Psoas muscle (tissue), 8 donors: ENCODE data around the gene DNMT1. TPM values are rescaled to one million over a fixed set of nuclear protein-coding genes. Genes with fewer than 3 reads are reported as not detected.

Source experiments
- ATAC-seq, 4 donors: fragments of 200-7000 bp; cut with Tn5 transposase; one replicate each; pipeline ENCODE4 v1.9.1; 2020; ENCODE audit warnings: moderate library complexity in 3 of 4, mild to moderate bottlenecking in 2 of 4
- DNase-seq, 2 donors: peaks; one replicate each; pipeline ENCODE4 v3.0.0-alpha.2; 2020
- H3K27ac ChIP-seq: fragments of 200-600 bp; one replicate; pipeline ENCODE4 v1.8.0; 2022
- H3K27me3 ChIP-seq, 3 donors: fragments of 200-600 bp in 1 of 3; one replicate each; pipeline versions ENCODE4 v1.6.1 to v1.8.0; 2013 to 2022; ENCODE audit warnings: low read length in 2 of 3, mild to moderate bottlenecking in 2 of 3, moderate library complexity in 1 of 3; ENCODE audit not compliant: insufficient read depth in 3 of 3
- H3K36me3 ChIP-seq, 2 donors: fragments of 200-600 bp in 1 of 2; one replicate each; pipeline versions ENCODE4 v1.6.1 to v1.8.0; 2013 to 2022; ENCODE audit warnings: low read depth in 1 of 2, mild to moderate bottlenecking in 1 of 2, moderate library complexity in 1 of 2; ENCODE audit not compliant: insufficient read depth in 1 of 2
- H3K4me1 ChIP-seq: fragments of 200-600 bp; one replicate; pipeline ENCODE4 v1.8.0; 2022
- H3K4me3 ChIP-seq: fragments of 200-600 bp; one replicate; pipeline ENCODE4 v1.8.0; 2022; ENCODE audit warnings: mild to moderate bottlenecking
- H3K9me3 ChIP-seq: fragments of 200-600 bp; one replicate; pipeline ENCODE4 v1.8.0; 2022
- WGBS, 3 donors: extraction: QIAGEN DNeasy Blood & Tissue Kit; methylation state at CpG; one replicate each; pipeline versions ENCODE4 v1.1.6 to v1.1.7; 2013; 5-methylcytosine and 5-hydroxymethylcytosine counted together
- intact Hi-C, 2 donors: fragments of 100-400 bp; cut with DNase I; formaldehyde crosslinking; loops; one replicate each; pipeline versions ENCODE4 v1.11.0 to v1.14.2; 2022
- polyA plus RNA-seq, 3 donors: library from polyadenylated mRNA; stranded (reverse); fragments of 200-250 nt; gene quantifications; one replicate each; pipeline ENCODE4 v1.2.3, GENCODE V29; 2013
- total RNA-seq, 4 donors: library from RNA; stranded (reverse); fragmentation: NEBNext Ultra II Directional in 2 of 4; extraction: Animal tissue kit (Norgen Biotek cat#: 25700) in 2 of 4; gene quantifications; one replicate each; pipeline versions ENCODE4 v1.2.1 to v1.2.4, GENCODE V29; 2021 to 2023
- TF ChIP-seq, protein P1 (sequence below): fragments of 200-600 bp; IDR thresholded peaks from one replicate; pipeline ENCODE4 v1.8.0; 2022; ENCODE audit warnings: antibody characterized with exemption
- donor health status: healthy with polysubstance abuse.
- donor health status: DM: no; HTN: no; CAD: no; lungs with moderate emphysema.
- donor health status: Bipolar disorder and iron deficiency.
- donor health status: healthy.
- donor health status: DM: yes; HTN: yes; CAD: no.
- donor health status: DM: no; HTN: no; CAD: no.
- donor health status: DM: no; HTN: no; CAD: no.
- donor health status: DM: yes; HTN: yes; CAD: no.

DNMT1 gene
- total and polyA plus RNA-seq, 7 donors = 7.1 to 25.2 (median 13.5) TPM

DNA sequence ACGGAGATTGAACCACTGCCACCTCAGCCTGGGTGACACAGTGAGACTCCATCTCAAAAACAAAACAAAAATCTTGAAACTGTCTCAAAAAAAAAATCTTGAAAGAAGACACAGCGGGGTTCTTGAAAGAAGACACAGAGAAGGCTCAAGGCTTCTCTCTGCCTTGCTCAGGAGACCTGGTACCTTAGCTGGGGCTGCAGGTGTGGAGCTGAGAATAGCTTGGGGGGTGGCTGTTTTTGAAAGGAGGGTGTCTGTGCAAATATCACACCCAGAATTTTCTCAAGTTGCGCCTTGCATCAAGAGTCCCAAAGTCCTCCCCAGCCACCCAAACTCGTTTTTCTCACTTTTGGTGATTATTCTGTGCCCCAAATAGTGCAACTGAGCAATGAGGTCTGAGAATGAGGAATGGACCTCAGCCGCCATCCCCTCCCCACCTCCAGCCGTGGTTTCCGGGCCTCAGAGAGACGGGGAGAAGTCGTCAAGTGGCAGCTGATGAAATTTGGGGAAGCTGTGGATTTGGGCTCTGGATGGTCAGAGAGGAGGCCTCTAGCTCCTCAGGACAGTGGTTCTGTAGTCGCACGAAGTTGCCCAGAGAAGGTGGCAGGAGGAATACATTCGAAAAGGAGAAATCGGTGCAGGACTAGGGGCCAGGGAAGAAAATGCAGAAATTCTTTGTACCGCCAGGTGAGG is 27.6 kb upstream of the DNMT1 start:
- ATAC-seq (no peak), DNase-seq (no peak)
- no peaks in the 10 kb centered on the region for H3K9me3 ChIP-seq
- H3K27me3 ChIP-seq = peaks cover 0 to 9% (median 0%) of the 10 kb centered on the region in 3 donors
- H3K4me1 ChIP-seq = no peaks in the 10 kb centered on the region
- no peak overlapping the region for H3K27ac ChIP-seq
- no peaks in the 10 kb centered on the region for H3K36me3 ChIP-seq
- 85 to 89% (median 87%) methylated on average over 14 of the region's 14 CpGs for WGBS, 3 donors
- intact Hi-C loops = no loop called here
- H3K4me3 ChIP-seq = no peak overlapping the region
- TF ChIP-seq, protein P1, sequence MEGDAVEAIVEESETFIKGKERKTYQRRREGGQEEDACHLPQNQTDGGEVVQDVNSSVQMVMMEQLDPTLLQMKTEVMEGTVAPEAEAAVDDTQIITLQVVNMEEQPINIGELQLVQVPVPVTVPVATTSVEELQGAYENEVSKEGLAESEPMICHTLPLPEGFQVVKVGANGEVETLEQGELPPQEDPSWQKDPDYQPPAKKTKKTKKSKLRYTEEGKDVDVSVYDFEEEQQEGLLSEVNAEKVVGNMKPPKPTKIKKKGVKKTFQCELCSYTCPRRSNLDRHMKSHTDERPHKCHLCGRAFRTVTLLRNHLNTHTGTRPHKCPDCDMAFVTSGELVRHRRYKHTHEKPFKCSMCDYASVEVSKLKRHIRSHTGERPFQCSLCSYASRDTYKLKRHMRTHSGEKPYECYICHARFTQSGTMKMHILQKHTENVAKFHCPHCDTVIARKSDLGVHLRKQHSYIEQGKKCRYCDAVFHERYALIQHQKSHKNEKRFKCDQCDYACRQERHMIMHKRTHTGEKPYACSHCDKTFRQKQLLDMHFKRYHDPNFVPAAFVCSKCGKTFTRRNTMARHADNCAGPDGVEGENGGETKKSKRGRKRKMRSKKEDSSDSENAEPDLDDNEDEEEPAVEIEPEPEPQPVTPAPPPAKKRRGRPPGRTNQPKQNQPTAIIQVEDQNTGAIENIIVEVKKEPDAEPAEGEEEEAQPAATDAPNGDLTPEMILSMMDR = no peak

DNA sequence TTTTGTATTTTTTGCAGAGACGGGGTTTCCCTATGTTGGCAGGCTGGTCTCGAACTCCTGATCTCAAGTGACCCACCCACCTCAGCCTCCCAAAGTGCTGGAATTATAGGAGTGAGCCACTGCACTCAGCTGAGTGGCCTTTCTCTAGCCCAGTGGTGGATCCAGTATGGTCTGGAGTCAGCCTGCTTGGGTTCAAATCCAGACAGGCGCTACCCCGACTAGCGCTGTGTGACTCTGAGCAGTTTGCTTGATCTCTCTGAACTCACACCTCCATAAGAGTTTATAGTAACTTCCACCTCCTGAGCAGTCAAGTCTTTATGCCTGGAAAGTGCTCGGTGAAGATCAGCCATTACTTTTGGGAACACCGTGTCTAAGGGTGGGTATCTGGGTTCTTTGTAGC is 25.9 kb upstream of the DNMT1 start:
- intact Hi-C loops = no loop called here
- TF ChIP-seq, protein P1 = no peak
- ATAC-seq (no peak), DNase-seq (no peak)
- no peaks in the 10 kb centered on the region for H3K36me3 ChIP-seq
- H3K4me3 ChIP-seq = no peak overlapping the region
- H3K9me3 ChIP-seq = no peaks in the 10 kb centered on the region
- WGBS, 3 donors = 89 to 91% (median 90%) methylated on average over 7 of the region's 7 CpGs
- H3K4me1 ChIP-seq = no peaks in the 10 kb centered on the region
- H3K27ac ChIP-seq = no peak overlapping the region
- H3K27me3 ChIP-seq = no peaks in the 10 kb centered on the region

DNA sequence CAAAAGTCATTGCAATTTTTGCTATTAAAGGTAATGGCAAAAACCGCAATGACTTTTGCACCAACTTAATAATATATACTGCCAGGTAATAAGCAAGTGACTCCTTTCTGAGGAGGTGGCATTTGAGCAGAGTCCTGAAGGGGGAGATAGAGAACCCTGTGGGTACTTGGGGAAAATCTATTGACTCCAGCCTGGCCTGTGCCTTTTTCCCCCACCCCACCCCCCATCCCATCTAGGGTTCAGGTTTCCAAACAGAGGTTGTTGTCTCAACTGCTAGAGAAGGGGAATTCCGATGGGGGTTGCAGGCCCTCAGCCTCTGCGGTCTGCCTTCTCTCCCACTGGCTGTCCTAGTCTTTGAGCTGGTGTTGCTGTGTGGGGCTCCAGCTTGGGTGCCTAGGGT is 24.9 kb upstream of the DNMT1 start:
- TF ChIP-seq, protein P1 = no peak
- ATAC-seq (no peak), DNase-seq (no peak)
- Histone ChIP-seq H3K36me3 (no peaks in the 10 kb centered on the region), H3K27me3 (no peaks in the 10 kb centered on the region), H3K4me3 (no peak overlapping the region), H3K9me3 (no peaks in the 10 kb centered on the region), H3K4me1 (no peaks in the 10 kb centered on the region), H3K27ac (no peak overlapping the region)
- intact Hi-C loops = no loop called here
- WGBS, 3 donors = 31 to 45% (median 34%) methylated on average over 3 of the region's 3 CpGs

DNA sequence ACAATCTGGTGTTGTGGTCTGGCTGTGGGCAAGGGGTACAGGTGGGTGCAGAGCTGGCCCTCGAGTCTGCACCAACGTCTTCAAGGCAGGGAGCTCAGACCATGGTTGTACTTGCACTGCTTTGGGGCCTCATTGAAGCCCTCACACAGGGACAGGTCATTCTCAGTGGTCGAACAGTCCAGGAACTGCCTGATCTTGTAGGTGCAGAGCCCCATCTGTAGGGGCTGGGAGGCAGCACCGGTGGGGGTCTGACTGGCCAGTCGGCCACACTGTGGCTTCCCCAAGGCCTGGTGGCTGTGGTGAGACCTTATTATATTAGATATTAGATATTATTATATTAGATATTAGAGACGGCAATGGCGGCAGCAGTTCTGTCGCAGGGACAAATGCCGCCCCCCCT is 22.3 kb upstream of the DNMT1 start:
- ATAC-seq (no peak), DNase-seq (no peak)
- no peaks in the 10 kb centered on the region for H3K36me3 ChIP-seq
- H3K4me1 ChIP-seq = no peaks in the 10 kb centered on the region
- H3K27ac ChIP-seq = no peak overlapping the region
- 82 to 88% (median 87%) methylated on average over 9 of the region's 9 CpGs for WGBS, 3 donors
- TF ChIP-seq, protein P1 = no peak
- intact Hi-C loops = no loop called here
- H3K27me3 ChIP-seq = no peaks in the 10 kb centered on the region
- H3K9me3 ChIP-seq = no peaks in the 10 kb centered on the region
- H3K4me3 ChIP-seq = no peak overlapping the region

DNA sequence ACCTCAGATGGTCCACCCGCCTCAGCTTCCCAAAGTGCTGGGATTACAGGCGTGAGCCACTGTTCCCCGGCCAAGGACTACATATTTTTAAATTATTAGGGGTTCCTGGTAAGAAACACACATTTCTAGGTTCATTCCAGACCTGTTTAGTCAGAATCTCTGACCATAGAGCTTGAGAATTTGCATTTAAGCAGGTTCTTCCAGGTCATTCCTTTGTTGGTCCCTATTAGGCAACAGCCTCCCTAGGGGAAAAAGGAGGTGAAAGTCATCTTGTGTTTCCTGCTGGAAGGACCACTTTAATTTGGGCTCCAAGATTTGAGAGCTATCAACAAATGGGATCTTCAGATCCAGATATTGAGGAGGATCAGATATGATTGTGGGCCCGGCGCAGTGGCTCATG is 20.0 kb upstream of the DNMT1 start:
- Histone ChIP-seq H3K9me3 (no peaks in the 10 kb centered on the region), H3K27me3 (no peaks in the 10 kb centered on the region), H3K4me3 (no peak overlapping the region), H3K36me3 (no peaks in the 10 kb centered on the region), H3K4me1 (no peaks in the 10 kb centered on the region), H3K27ac (no peak overlapping the region)
- 87 to 94% (median 89%) methylated on average over 5 of the region's 5 CpGs for WGBS, 3 donors
- intact Hi-C loops = no loop called here
- TF ChIP-seq, protein P1 = no peak
- ATAC-seq (no peak), DNase-seq (no peak)
